ENCODE data around the gene BASP1. TPM values are rescaled to one million over a fixed set of nuclear protein-coding genes. Genes with fewer than 3 reads are reported as not detected.

The BASP1 gene
- total RNA-seq, 2 donors from 2014 or later = 60.3 to 63.0 TPM

GRCh38 chr5:17221843-17222636 is 4.6 kb downstream of the BASP1 start:
- WGBS, 2 experiments (ENCODE audit: insufficient coverage in 1 of 2, insufficient read length in 1 of 2) = 80% methylated on average over 1 to 4 of the region's 4 CpGs
- no peak overlapping the region for H3K4me3 Mint-ChIP-seq
- Histone ChIP-seq H3K4me3 (ENCODE audit: low read length) (no peak overlapping the region), H3K27ac (ENCODE audit: low read depth, low read length) (no peak overlapping the region), H3K9ac (ENCODE audit: extremely low read depth, low read length, poor library complexity, severe bottlenecking) (no peak overlapping the region), H3K4me1 (ENCODE audit: control insufficient read depth, insufficient read depth, low read length) (peaks cover 6% of the 10 kb centered on the region), H3K9me3 (ENCODE audit: control insufficient read depth, low read length) (no peaks in the 10 kb centered on the region), H3K36me3 (ENCODE audit: control insufficient read depth, insufficient read depth, low read length) (peaks cover 13% of the 10 kb centered on the region), H3K27me3 (ENCODE audit: control insufficient read depth, insufficient read depth, low read length, poor library complexity, severe bottlenecking) (no peaks in the 10 kb centered on the region)
- DNase-seq = no peak
- H3K27me3 Mint-ChIP-seq (ENCODE audit: insufficient read depth) = no peaks in the 10 kb centered on the region
- H3K36me3 Mint-ChIP-seq (ENCODE audit: low read depth) = peaks cover 9% of the 10 kb centered on the region
- TF ChIP-seq CTCF (conservative IDR thresholded peaks at IDR 0.05) = no peak
- no peaks in the 10 kb centered on the region for H3K9me3 Mint-ChIP-seq
- H3K4me1 Mint-ChIP-seq = peaks cover 32% of the 10 kb centered on the region
- H3K27ac Mint-ChIP-seq = no peak overlapping the region

- H3K36me3 ChIP-seq (ENCODE audit: control insufficient read depth, insufficient read depth, low read length) = peaks cover 15% of the 10 kb centered on the region
- peaks cover 6% of the 10 kb centered on the region for H3K4me1 ChIP-seq (ENCODE audit: control insufficient read depth, insufficient read depth, low read length)
- H3K36me3 Mint-ChIP-seq (ENCODE audit: low read depth) = peaks cover 10% of the 10 kb centered on the region
- H3K27ac Mint-ChIP-seq = no peak overlapping the region
- H3K9me3 ChIP-seq (ENCODE audit: control insufficient read depth, low read length) = no peaks in the 10 kb centered on the region
- no peaks in the 10 kb centered on the region for H3K27me3 Mint-ChIP-seq (ENCODE audit: insufficient read depth)
- no peak for TF ChIP-seq CTCF (conservative IDR thresholded peaks at IDR 0.05)
- H3K4me3 Mint-ChIP-seq = no peak overlapping the region
- no peak overlapping the region for H3K27ac ChIP-seq (ENCODE audit: low read depth, low read length)
- H3K9me3 Mint-ChIP-seq = no peaks in the 10 kb centered on the region
- H3K4me1 Mint-ChIP-seq = peaks cover 32% of the 10 kb centered on the region
- no peak overlapping the region for H3K9ac ChIP-seq (ENCODE audit: extremely low read depth, low read length, poor library complexity, severe bottlenecking)
- 92% methylated on average over 2 of the region's 2 CpGs; no CpG with 5 or more reads in 1 of the 2 experiments for WGBS, 2 experiments (ENCODE audit: insufficient coverage in 1 of 2, insufficient read length in 1 of 2)
- DNase-seq = no peak
- H3K27me3 ChIP-seq (ENCODE audit: control insufficient read depth, insufficient read depth, low read length, poor library complexity, severe bottlenecking) = no peaks in the 10 kb centered on the region
- peak overlapping the region; percentile 1 for H3K4me3 ChIP-seq (ENCODE audit: low read length)
Measured at GRCh38 chr5:17222664-17223063, 5.2 kb downstream of the BASP1 start.

- Histone ChIP-seq H3K9ac (ENCODE audit: extremely low read depth, low read length, poor library complexity, severe bottlenecking) (no peak overlapping the region), H3K9me3 (ENCODE audit: control insufficient read depth, low read length) (no peaks in the 10 kb centered on the region), H3K36me3 (ENCODE audit: control insufficient read depth, insufficient read depth, low read length) (peaks cover 24% of the 10 kb centered on the region), H3K4me1 (ENCODE audit: control insufficient read depth, insufficient read depth, low read length) (peaks cover 6% of the 10 kb centered on the region), H3K27me3 (ENCODE audit: control insufficient read depth, insufficient read depth, low read length, poor library complexity, severe bottlenecking) (no peaks in the 10 kb centered on the region), H3K4me3 (ENCODE audit: low read length) (peak overlapping the region; percentile 1), H3K27ac (ENCODE audit: low read depth, low read length) (no peak overlapping the region)
- 80 to 83% methylated on average over 3 to 5 of the region's 5 CpGs for WGBS, 2 experiments (ENCODE audit: insufficient coverage in 1 of 2, insufficient read length in 1 of 2)
- no peak for TF ChIP-seq CTCF (conservative IDR thresholded peaks at IDR 0.05)
- peaks cover 32% of the 10 kb centered on the region for H3K4me1 Mint-ChIP-seq
- H3K4me3 Mint-ChIP-seq = no peak overlapping the region
- no peak for DNase-seq
- no peaks in the 10 kb centered on the region for H3K27me3 Mint-ChIP-seq (ENCODE audit: insufficient read depth)
- peak overlapping the region; percentile 57 for H3K27ac Mint-ChIP-seq
- H3K36me3 Mint-ChIP-seq (ENCODE audit: low read depth) = peaks cover 14% of the 10 kb centered on the region
- no peaks in the 10 kb centered on the region for H3K9me3 Mint-ChIP-seq
Measured at GRCh38 chr5:17223367-17224185, 6.1 kb downstream of the BASP1 start.
